Stimulated activated CD8-positive, alpha-beta memory T cell treated with anti-CD3 and anti-CD28 coated beads, Interleukin-2, amount 100 ng/mL, for 1 hour (primary cell): ENCODE data around the gene MYOZ2.

Experiments
- DNase-seq, 2 donors: peaks; one replicate each; pipeline ENCODE4 v3.0.0-alpha.2; 2020; ENCODE audit warnings: low read depth in 2 of 2

The MYOZ2 gene

DNA sequence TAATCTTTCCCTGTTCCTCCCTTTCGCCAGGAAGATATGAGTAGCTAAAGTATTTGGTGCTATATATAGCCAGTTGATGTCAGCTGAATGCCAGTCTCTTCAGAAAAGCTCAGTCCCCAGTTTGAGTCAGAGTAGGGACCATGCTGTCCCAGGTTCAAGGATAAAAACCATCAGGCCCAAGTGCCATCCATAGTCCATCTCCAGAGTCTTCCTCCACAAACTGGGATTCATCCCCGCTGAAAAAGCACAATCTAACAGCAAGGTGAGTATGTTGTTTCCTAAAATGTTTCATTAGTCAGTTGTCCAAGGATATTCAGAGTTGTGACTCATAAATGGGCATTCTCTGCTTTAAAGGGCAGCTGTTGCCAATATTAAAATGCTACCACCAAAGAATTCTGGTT lies at the start of gene MYOZ2:
MYOZ2 (plus strand) TSS at position 112 of the 401 bp plus-strand sequence. CDS start 694 bp downstream, outside the sequence.
- no peak for DNase-seq

DNA sequence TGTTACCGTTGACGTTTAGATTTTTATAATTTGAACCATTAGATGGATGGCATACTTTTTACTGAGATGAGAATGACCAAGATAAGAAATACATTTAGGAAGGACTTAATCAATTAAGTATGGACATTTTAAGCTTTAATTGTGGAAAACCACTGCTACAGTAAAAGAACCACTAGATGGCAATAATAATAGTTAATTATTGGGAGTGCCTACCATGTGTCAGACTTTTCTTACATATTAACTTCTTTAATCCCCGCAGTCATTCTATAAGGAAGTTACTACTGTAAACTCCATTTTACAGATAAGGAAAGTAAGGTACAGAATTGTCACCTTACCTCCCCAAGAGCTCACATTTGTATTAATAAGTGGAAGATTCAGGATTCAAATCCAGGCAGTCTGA lies 48.5 kb upstream of the MYOZ2 start:
- no peak for DNase-seq

DNA sequence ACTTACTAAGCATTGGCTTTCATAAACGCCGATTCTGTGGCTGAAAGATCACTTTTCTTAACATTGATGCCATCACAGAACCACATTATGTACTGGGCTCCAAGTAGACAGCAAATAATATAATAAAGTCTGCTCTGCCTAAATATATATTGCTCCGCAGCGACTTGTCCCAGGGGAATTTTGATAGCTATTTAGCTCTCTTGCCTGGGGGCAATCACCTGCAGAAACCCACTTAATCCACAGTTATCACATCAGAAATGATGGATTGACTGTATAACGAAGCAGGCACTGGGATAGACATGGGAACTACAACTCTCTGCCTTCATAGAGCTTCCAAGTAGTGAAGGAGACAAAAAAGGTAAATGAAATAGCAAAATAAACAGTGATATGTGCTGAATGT lies 48.0 kb upstream of the MYOZ2 start:
- DNase-seq = no peak

DNA sequence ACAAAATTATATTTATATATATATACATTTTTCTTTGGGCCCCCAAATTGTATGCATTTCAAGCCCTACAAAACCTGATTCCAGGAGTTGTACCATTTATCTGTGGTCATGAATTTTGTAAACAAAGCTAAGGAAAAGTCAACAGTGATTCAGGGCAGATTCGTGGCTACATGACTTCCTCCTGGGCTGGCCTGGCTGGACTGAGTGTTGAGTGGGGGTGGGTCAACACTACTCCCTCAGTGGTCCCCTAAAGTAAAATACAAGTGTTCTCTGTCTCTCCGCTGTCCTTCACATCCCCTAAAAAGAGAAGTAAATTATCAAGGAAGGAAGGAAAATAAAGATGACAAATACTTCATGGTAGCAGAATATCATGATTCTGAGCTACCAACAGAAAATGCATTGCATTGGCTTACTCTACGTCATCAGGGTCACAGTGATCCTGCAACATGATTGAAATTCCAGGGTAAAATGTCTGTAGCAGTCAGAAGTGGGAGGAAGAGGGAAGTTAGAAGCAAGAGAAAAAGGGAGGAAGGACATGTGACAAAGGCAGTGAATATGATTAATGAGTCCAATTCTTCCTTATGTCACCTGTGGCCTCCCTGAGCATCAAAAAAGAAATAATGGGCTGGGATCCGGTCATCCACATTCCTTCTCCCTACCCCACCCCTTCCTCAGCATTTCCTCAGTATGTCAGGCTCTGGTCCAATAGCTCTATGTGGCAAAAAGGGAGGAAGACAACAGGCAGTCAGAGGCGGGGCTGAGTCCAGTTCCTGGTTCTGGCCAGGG lies 42.4 kb upstream of the MYOZ2 start:
- DNase-seq = no peak

DNA sequence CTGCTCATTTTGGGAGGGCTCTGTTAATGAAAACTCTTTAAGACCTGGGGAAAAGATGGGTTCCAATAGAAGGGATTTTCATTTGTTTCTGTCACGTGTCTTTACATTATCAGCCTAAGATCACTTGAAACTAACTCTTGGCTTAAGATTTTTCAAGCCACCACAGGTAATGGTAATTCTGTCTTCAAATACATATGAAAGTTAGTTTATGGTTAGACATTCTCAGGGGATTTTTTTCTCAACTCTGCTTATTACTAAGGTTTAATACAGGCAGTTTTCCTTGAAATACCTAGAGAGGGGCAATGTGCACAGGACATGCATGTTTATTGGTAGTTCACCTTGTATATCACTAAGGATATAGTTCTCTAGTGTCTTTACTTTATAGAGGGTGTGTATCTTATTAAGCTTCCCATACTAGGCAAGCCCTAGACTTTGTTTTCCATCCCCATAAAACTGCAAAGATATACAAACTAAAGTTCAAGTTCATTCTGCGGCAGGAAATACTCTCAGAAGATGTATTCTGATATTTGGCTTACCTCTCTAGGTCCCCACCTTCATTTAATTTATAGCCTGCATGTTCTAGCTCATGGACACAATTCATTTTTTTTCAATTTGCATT lies 38.2 kb upstream of the MYOZ2 start:
- DNase-seq = no peak

DNA sequence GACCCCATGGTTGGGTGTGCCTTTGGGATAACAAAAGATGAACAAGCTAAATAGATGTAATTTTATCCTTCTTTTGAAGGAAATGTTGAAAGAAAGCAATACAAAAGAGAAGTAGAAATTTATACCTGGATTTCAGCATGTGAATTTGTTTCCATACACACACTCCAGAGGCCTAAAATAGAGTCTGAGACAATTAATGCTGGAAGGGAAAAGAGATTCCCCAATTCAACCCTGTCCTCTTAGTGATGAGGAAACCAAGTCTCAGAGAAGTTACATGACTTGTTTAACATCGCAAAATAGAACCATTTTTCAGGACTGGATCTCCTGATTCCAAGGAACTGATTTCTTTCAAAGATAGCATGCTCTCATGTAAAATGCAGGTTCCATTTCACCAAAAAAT lies 37.3 kb upstream of the MYOZ2 start:
- no peak for DNase-seq

DNA sequence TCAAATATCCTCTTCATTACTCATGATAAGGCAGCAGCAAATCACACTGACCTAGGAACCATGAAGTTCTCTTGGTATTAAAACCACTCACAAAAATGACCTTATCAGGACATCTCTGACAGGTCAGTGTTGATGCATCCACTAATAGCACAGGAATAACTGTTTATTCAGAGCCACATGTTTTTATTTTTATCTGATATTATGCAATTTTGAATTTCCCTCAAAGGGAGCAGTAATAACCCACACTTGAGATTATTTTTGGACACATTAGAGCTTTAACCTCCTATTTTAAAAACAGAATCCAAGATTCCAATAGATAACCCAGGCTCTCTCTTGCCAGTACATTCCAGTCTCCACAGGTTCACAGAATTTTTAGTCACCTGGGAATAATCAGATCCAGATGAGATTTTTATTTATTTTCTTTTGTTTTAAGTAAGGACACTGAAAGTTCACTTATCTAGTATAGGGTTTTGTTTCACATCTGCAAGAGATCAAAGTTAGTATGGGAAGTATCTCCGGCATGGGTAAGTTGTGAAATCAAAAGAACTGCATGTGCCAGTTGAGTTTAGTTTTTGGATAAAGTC lies 36.3 kb upstream of the MYOZ2 start:
- no peak for DNase-seq

DNA sequence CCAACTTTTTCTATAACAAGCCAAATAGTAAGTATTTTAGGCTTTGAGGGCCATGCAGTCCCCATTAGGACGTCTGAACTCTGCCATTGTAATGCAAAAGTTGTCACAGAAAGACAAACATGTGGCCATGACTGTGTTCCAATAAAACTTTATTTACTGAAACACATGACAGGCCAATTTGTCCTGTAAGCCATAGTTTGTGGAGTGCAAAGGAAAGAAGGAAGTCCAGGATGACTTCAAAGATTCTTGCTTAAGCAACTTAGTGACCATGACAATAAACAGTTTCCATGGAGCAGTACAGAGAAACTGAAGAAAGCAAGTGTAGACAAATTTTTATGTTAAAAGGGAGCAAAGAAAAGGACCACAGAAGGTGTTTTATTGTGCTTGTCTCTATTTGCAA lies 35.0 kb upstream of the MYOZ2 start:
- no peak for DNase-seq

DNA sequence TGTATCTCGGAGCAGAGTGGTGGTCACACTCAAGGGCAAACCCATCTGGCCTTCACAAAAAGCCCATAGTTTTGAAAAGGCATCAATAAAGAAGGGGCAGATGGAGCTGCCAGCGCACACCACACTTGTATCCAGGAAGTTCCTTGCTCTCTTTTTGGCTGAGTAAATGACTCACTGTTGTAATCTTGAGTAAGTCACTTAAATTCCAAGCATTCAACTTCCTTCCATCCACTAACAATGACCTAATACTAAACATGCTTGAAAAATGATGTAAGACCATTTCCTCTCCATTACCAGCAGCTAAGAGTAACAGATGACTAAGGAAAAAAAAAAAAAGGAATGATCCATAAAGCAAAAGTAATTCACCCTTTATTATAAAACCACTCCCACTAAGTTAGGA lies 32.4 kb upstream of the MYOZ2 start:
- DNase-seq = no peak

DNA sequence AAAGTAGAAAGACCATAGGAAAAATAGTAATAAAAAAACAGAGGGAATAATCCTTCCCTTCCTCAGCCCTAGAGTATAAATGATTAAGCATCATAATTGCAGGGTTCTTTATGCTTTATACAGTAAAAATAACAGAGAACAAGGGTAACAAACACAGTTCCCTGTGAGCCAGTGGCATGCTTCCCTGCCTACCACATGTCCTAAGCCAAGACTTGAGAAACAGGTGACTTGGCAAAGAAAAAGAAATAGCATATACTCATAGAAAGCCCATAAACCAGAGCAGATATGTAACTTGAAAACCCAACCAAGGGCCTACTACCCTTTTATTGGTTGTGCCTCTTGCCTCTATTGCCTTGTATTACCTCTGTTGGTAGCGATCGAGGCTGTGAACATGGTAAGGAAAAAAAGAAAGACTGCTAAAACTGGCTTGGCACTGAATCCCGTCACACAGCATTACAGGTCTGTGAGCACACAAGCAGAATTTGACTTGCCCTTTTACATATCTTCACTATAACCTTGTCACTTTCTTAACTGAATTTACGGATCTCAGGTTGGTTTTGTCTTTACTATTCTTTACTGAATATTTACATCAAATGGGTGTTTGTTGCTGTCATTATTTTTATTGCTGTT lies 30.9 kb upstream of the MYOZ2 start:
- DNase-seq = no peak

DNA sequence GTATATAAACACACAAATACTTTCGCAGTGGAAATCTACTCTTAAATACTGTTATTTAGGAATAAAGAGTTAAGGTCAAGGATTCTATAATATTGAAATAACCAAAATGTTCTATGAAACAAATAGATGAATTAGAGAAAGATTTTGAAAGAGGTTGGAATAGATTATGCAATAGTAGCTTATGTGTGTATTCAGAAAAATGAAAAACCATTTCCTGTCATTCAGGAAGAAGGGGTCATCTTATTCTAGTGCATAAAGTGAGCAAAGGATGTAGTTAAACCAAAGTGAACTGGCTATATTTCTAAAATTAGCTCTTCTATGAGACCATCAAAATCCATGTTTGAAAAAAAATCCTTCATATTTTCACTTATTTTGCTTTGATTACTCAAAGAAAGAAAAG lies 30.0 kb upstream of the MYOZ2 start:
- DNase-seq = no peak

DNA sequence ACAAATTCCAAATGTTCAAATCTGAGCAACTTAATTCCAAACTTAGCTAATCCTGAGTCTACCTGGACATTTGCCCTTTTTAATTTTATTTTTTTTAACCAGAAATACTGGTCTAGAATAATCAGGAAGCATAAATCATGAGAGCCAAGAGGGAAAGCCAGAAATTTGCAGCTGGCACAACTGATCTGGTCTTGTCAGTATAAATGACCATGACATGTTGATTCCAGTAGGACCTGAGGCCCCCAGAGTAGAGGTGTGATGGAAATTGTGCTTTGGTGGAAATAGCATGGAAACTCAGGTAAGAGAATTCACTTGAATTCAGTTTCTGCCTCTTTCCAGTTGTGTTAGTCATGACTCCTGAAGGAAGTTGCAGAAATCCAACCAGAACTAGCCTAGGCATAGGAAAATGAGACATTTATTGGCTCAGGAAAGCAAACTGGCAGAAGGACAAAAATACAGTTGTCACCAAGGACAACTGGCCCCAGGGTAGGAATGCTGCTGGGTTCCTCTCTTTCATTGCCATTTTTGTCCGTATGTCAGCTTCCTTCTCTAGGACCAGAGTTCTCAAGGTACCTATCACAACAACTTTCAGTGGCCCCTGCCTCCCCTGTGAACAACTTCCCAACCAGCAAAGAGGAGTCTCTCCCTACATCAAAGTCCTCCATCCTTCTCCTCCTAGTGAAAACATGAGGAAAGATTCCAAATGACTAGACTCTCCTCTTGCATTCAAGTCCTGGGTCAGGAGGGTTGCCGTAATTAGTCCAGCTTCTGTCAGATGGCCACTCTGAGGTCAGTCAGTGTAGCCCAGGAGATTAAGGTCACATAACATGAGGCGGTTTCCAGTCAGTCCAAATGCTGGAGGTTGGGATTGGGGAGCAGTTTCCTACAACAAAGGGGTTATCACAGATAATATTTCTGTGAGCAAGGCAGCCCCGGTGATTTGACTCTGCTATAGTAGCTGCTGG lies 29.3 kb upstream of the MYOZ2 start:
- DNase-seq = no peak

DNA sequence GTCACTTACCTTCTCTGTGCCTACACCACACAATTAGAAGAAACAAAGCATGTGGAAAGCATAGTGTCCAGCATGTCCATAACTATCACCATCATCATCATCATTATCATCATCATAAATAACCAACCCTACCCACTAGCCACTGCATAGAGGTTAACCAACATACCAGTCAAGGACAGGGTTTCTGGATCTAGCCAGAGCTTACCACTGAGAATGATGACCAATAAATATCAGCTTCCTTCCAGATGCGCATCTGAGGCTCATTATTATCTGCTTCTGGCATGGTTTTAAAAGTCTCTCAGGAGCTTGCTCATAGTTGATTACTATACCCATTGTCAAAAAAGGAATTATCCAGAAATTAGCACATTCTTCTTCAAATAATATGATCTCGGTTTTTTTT lies 25.5 kb upstream of the MYOZ2 start:
- no peak for DNase-seq

DNA sequence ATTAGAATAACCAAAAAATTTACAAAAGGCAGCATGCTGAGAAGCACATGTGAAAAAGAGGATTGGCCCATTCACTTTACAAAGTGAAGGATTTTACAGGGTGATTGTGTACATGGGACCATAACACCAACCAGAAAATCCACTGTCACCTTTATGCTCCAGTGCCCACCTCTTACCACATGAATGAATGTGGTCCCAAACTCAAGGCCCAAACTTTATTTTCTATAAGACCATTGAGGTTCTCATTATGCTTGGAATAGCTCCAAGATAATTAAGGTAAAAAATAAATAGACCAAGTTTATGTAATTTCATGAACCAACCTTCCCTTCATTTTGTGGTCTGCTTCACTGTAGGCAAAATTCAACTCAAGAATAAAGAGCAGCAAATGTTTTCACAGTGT lies 24.3 kb upstream of the MYOZ2 start:
- DNase-seq = no peak

DNA sequence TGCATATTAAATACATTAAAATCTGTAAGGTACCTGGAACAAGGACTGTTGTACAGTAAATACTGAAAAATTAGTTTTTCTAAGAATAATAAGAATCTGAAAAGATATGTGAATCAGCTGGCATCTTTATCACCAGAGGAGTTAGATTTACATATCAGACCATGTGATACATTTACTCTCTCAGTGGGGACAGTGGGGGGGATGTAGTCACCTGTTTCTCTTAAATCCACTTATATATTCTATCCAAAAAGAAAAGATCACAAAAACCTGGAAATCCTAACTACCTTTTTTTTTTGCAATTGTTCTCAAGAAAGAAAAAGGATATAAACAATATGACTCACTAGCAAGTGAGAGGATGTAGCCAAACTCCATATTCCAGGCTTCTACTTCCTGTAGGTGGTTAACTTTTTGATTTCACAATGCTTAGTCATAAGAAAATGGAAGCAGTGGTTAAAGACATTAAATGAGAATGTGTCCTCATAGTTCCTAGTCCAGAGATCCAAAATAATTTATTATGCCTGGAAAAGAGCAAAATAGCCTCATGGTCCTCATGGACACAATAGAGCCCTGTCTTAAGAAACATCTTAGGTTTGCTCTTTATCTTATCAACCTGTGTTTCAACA lies 22.5 kb upstream of the MYOZ2 start:
- no peak for DNase-seq

DNA sequence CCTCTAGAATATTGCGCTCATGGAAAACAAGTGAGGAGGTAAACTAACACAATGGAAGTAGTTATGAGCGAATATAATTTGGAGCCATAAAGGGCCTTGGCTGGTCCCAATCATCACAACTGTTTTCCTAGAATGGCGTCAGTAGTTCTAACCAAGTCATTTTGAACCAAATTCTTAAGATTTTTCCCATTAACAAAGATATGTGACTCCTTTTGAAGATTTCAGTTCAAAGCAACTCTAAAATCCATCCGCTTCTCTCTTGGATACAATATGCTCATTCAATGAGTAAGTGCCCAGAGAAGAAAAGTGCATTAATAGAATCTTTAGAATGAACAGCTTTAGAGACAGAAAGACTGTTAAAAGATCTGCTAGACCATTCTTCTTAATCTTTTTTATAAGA lies 19.6 kb upstream of the MYOZ2 start:
- DNase-seq = no peak

DNA sequence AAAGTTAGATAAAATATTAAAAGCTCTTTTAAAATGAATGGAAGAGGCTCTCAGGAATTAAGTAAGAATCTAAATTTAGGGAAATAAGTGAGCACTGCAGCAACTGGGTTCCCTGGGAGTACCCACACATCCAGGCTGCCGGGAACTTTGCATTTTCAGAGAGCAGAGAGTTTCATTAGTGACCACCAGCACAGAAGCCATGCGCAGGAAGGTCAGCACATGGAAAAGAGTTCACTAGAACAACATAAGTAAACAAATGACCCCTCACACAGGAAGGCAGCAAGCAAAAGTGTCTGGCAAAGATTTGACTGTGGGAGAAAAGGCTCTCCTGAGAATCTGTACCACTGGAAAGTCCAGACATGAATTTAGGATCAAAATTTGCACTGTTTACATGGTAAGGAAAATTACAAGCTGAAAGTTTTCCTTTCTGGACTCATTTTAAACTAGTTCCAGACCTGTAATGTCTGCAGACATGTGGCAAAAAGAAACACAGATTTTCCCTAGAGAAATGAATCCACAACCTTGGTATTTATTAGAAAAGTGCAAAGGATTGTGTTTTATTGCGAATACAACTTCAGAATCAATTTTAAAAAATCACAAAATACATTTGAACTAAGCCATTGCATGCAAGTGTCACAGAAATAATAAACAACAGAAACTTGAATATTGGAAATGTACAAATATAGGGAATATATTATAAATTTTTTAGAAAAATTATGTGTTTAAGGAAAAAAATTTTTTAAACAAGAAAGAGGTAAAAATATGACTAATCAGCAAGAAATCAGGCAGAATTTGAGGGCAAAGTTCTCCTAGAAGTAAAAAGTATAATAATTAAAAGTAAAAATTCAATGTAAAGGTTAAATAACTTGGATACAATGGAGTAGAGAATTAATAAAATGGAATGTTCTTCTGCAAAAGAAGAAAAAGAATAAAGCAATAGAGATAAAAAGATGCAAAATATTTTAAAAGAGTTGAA lies 18.4 kb upstream of the MYOZ2 start:
- no peak for DNase-seq

DNA sequence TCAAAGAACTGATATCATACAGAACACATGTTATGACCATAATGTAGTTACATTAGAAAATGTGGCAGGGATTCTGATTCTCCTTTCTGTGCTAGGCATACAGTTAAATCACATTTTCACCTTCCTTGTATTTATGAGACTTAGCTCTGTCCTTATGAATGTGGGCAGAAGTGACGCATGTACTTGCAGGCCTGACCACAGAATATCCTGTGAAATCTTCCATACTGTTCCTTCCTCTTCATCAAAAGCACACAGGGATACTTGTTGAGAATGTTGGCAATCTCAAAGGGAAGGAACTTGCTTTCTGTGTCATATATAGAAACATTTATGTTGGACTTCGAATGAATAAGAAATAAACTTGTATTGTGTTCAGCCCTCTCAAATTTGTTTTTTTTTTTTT lies 17.2 kb upstream of the MYOZ2 start:
- no peak for DNase-seq

DNA sequence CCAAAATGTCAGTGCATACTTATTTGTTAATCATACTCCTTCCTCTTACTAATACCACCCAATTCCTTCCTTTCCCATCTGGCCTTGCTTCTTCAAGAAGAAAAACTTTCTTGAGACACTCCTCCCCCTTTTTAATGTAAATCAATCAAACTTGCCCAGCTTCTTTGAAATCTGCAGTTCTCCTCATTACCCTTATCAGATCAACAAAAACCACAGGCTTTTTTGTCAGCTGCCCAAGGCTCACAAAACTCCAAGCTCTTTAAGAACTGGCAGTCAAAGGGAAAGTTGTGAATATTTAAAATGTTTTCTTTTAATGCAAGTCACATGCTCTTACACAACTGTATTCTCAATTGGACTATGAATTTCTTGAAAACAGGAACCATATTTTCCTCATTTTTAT lies 11.3 kb upstream of the MYOZ2 start:
- DNase-seq = no peak

DNA sequence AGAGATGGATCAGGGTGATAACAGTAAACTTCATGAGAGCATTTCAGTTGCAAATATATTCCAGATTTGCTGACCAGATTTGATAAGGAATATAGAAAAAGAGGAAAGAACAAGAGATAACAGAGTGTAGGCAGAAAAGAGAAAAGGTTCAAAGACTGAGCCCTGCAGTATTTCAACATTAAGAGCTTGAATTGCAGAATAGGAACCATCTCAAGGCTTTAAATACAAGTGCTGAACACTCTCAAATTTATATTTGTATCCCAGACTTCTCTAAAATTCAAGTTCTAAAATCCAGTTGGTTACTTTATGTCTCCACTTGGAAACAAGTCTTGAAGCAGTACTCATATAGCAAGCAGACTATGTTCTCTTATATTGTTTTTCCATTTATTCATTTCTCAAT lies 9.7 kb upstream of the MYOZ2 start:
- no peak for DNase-seq
